HEK293 (cell line): Measurements from ENCODE around the gene RTP3.

Experiments
- CTCF ChIA-PET: fragments of 350-600 bp; formaldehyde crosslinking; extraction: SDS; loops from one replicate; lab custom pipeline; 2021; ENCODE audit warnings: antibody characterized with exemption; lab: Yijun Ruan, JAX
- POLR2A ChIA-PET: fragments of 300-600 bp; formaldehyde crosslinking; extraction: SDS; loops from one replicate; lab custom pipeline; 2020; ENCODE audit warnings: antibody characterized with exemption, inconsistent platforms; lab: Yijun Ruan, JAX
- H3K27ac ChIP-seq: fragments of 200-500 bp; sonication (Bioruptor generic); 2 replicates; pipeline ENCODE4 v1.5.1; 2014; ENCODE audit warnings: low read depth, low read length, control low read depth, inconsistent platforms; ENCODE audit errors: extremely low read depth
- H3K36me3 ChIP-seq, 2 experiments: fragments of 200-500 bp in 1 of 2; sonication (Bioruptor generic) in 1 of 2; 1 replicate in 1 of 2; 2 replicates in 1 of 2; pipeline ENCODE4 v1.5.1; 2014 to 2017; ENCODE audit warnings: inconsistent platforms in 2 of 2, low read length in 2 of 2; ENCODE audit not compliant: control insufficient read depth in 2 of 2, insufficient read depth in 1 of 2
- H3K4me1 ChIP-seq: fragments of 200-500 bp; sonication (Bioruptor generic); 2 replicates; pipeline ENCODE4 v1.5.1; 2014; ENCODE audit warnings: mild to moderate bottlenecking, low read length, inconsistent platforms; ENCODE audit not compliant: control insufficient read depth, insufficient read depth
- H3K4me3 ChIP-seq: 2 replicates; pipeline ENCODE4 v1.5.1; 2011; ENCODE audit warnings: low read depth, mild to moderate bottlenecking, control low read depth, low read length, moderate library complexity
- H3K9me3 ChIP-seq: fragments of 200-500 bp; sonication (Bioruptor generic); 2 replicates; pipeline ENCODE4 v1.5.1; 2014; ENCODE audit warnings: low read depth, low read length, inconsistent platforms; ENCODE audit not compliant: control insufficient read depth, insufficient read depth
- AEBP2 ChIP-seq: fragments of 450-650 bp; formaldehyde crosslinking; IDR thresholded peaks from 2 replicates; pipeline ENCODE4 v1.5.1; 2016; ENCODE audit warnings: missing biosample characterization, missing genetic modification characterization, borderline replicate concordance
- ATF2 ChIP-seq: fragments of 450-650 bp; formaldehyde crosslinking; IDR thresholded peaks from 2 replicates; pipeline ENCODE4 v1.5.1; 2016; ENCODE audit warnings: missing biosample characterization, missing genetic modification characterization, low read depth
- GLI4 ChIP-seq: fragments of 450-650 bp; formaldehyde crosslinking; IDR thresholded peaks from 2 replicates; pipeline ENCODE4 v1.5.1; 2016; ENCODE audit warnings: missing biosample characterization, missing genetic modification characterization
- SCRT2 ChIP-seq: fragments of 450-650 bp; formaldehyde crosslinking; IDR thresholded peaks from 2 replicates; pipeline ENCODE4 v1.5.1; 2016; ENCODE audit warnings: missing biosample characterization, missing genetic modification characterization
- SETDB1 ChIP-seq: IDR thresholded peaks from one replicate; pipeline ENCODE4 v1.6.1; 2017; ENCODE audit warnings: mild to moderate bottlenecking, low read length, moderate library complexity, mixed read lengths; ENCODE audit not compliant: insufficient read length
- ZNF10 ChIP-seq: fragments of 450-650 bp; formaldehyde crosslinking; IDR thresholded peaks from 2 replicates; pipeline ENCODE4 v1.5.1; 2017; ENCODE audit warnings: missing biosample characterization, missing genetic modification characterization
- ZNF16 ChIP-seq: fragments of 450-650 bp; formaldehyde crosslinking; IDR thresholded peaks from 2 replicates; pipeline ENCODE4 v1.5.1; 2016; ENCODE audit warnings: low read depth, missing biosample characterization, missing genetic modification characterization
- ZNF174 ChIP-seq: fragments of 450-650 bp; formaldehyde crosslinking; IDR thresholded peaks from 2 replicates; pipeline ENCODE4 v1.5.0; 2017; ENCODE audit warnings: missing biosample characterization, mild to moderate bottlenecking, missing genetic modification characterization
- ZNF221 ChIP-seq: fragments of 450-650 bp; formaldehyde crosslinking; IDR thresholded peaks from 2 replicates; pipeline ENCODE4 v1.5.1; 2017; ENCODE audit warnings: missing biosample characterization, missing genetic modification characterization, borderline replicate concordance
- ZNF24 ChIP-seq: fragments of 450-650 bp; formaldehyde crosslinking; IDR thresholded peaks from 2 replicates; pipeline ENCODE4 v1.5.1; 2016; ENCODE audit warnings: missing biosample characterization, missing genetic modification characterization
- ZNF266 ChIP-seq: fragments of 450-650 bp; formaldehyde crosslinking; IDR thresholded peaks from 2 replicates; pipeline ENCODE4 v1.5.1; 2016; ENCODE audit warnings: missing biosample characterization, missing genetic modification characterization, low read depth
- ZNF280D ChIP-seq: fragments of 450-650 bp; formaldehyde crosslinking; IDR thresholded peaks from 2 replicates; pipeline ENCODE4 v1.5.1; 2016; ENCODE audit warnings: missing biosample characterization, missing genetic modification characterization
- ZNF423 ChIP-seq: fragments of 450-650 bp; formaldehyde crosslinking; IDR thresholded peaks from 2 replicates; pipeline ENCODE4 v1.5.1; 2016; ENCODE audit warnings: missing biosample characterization, missing genetic modification characterization
- ZNF433 ChIP-seq: fragments of 450-650 bp; formaldehyde crosslinking; IDR thresholded peaks from 2 replicates; pipeline ENCODE4 v1.5.1; 2016; ENCODE audit warnings: missing biosample characterization, missing genetic modification characterization, low read depth
- ZNF473 ChIP-seq: fragments of 450-650 bp; formaldehyde crosslinking; IDR thresholded peaks from 2 replicates; pipeline ENCODE4 v1.5.1; 2017; ENCODE audit warnings: missing biosample characterization, missing genetic modification characterization
- ZNF510 ChIP-seq: fragments of 450-650 bp; formaldehyde crosslinking; IDR thresholded peaks from 2 replicates; pipeline ENCODE4 v1.5.1; 2018; ENCODE audit warnings: mild to moderate bottlenecking, missing genetic modification characterization, missing biosample characterization; ENCODE audit not compliant: insufficient replicate concordance
- ZNF544 ChIP-seq: fragments of 450-650 bp; formaldehyde crosslinking; IDR thresholded peaks from 2 replicates; pipeline ENCODE4 v1.5.0; 2017; ENCODE audit warnings: missing biosample characterization, missing genetic modification characterization
- ZNF548 ChIP-seq: fragments of 450-650 bp; formaldehyde crosslinking; IDR thresholded peaks from 2 replicates; pipeline ENCODE4 v1.5.1; 2016; ENCODE audit warnings: missing biosample characterization, missing genetic modification characterization
- TF ChIP-seq, protein P1 (sequence below): fragments of 450-650 bp; IDR thresholded peaks from 2 replicates; pipeline ENCODE4 v1.5.1; 2018; ENCODE audit warnings: missing biosample characterization, missing genetic modification characterization
- TF ChIP-seq, protein P2 (sequence below): fragments of 450-650 bp; formaldehyde crosslinking; IDR thresholded peaks from 2 replicates; pipeline ENCODE4 v1.5.1; 2016; ENCODE audit warnings: missing biosample characterization, missing genetic modification characterization
- TF ChIP-seq, protein P3 (sequence below): fragments of 450-650 bp; formaldehyde crosslinking; IDR thresholded peaks from 2 replicates; pipeline ENCODE4 v1.5.1; 2016; ENCODE audit warnings: missing biosample characterization, missing genetic modification characterization

RTP3 gene

DNA sequence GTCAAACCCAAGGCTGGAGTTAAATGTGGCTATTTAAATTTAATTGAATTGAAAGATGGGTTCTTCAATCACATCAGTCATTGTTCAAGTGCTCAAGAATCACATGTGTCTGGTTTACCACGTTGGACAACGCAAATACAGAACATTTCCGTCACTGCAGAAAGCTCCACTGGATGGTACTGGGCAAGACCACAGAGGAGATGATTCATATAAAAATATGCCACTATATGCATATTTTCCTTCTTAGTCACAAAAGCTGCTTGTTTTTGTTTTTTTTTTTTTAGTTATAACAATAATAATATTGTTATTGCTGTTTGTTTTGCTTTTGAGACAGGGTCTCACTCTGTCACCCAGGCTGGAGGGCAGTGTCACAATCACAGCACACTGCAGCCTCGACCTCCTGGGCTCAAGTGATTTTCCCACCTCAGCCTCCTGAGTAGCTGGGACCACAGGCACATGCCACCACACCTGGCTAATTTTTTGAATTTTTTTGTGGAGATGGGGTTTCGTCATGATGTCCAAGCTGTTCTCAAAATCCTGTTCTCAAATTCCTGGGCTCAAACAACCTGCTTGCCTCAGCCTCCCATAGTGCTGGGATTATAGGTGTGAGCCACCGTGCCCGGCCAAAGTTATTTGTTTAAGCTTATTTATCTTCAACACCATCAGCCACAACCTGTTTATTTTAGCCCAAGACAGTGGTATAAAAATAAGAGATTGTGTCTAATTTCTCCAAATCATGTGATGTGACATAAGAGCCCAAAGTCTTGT is 19.4 kb downstream of the RTP3 start:
- ChIA-PET POLR2A (no interaction called here), CTCF (interaction anchor here (1.3 kb wide), 1 partner anchor 21 kb away, joined by 3 read pairs; no protein-coding TSS in a partner anchor)

DNA sequence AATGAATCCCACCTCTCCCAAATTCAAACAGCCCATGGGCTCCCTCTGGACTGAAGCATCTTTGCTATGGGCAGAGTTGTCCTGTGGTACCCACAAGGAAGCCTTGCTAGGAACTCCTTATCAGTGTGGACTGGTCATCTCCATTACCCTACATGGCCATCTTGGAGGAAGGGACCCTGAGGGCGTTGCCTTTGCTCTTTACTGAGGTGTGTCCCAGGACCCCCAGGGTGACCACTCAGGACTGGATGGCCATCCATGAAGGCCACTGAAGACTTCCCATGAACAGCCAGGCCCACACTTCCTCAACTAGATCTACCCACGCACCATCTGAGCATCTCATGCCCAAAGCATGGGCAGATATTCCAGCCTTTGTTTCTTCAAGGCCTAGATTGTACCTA is 20.0 kb downstream of the RTP3 start:
- Histone ChIP-seq H3K9me3 (no peaks in the 10 kb centered on the region), H3K4me1 (no peaks in the 10 kb centered on the region), H3K27ac (no peak overlapping the region), H3K36me3 (no peaks in the 10 kb centered on the region), H3K4me3 (no peak overlapping the region)
- TF ChIP-seq ZNF16 (no peak), ZNF548 (tag by site-specific recombination) (no peak), ZNF510 (no peak), ZNF544 (no peak), ZNF10 (tag by site-specific recombination) (no peak), AEBP2 (no peak), ATF2 (tag by site-specific recombination) (no peak), ZNF221 (tag by site-specific recombination) (no peak), ZNF24 (tag by site-specific recombination) (no peak), ZNF473 (no peak), SETDB1 (no peak), ZNF280D (tag by site-specific recombination) (no peak), ZNF266 (no peak), SCRT2 (tag by site-specific recombination) (no peak), ZNF174 (tag by site-specific recombination) (no peak), ZNF433 (tag by site-specific recombination) (no peak)
- TF ChIP-seq, protein P1, sequence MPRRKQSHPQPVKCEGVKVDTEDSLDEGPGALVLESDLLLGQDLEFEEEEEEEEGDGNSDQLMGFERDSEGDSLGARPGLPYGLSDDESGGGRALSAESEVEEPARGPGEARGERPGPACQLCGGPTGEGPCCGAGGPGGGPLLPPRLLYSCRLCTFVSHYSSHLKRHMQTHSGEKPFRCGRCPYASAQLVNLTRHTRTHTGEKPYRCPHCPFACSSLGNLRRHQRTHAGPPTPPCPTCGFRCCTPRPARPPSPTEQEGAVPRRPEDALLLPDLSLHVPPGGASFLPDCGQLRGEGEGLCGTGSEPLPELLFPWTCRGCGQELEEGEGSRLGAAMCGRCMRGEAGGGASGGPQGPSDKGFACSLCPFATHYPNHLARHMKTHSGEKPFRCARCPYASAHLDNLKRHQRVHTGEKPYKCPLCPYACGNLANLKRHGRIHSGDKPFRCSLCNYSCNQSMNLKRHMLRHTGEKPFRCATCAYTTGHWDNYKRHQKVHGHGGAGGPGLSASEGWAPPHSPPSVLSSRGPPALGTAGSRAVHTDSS (tag by site-specific recombination) = no peak
- TF ChIP-seq, protein P2, sequence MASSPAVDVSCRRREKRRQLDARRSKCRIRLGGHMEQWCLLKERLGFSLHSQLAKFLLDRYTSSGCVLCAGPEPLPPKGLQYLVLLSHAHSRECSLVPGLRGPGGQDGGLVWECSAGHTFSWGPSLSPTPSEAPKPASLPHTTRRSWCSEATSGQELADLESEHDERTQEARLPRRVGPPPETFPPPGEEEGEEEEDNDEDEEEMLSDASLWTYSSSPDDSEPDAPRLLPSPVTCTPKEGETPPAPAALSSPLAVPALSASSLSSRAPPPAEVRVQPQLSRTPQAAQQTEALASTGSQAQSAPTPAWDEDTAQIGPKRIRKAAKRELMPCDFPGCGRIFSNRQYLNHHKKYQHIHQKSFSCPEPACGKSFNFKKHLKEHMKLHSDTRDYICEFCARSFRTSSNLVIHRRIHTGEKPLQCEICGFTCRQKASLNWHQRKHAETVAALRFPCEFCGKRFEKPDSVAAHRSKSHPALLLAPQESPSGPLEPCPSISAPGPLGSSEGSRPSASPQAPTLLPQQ (tag by site-specific recombination) = no peak
- TF ChIP-seq, protein P3, sequence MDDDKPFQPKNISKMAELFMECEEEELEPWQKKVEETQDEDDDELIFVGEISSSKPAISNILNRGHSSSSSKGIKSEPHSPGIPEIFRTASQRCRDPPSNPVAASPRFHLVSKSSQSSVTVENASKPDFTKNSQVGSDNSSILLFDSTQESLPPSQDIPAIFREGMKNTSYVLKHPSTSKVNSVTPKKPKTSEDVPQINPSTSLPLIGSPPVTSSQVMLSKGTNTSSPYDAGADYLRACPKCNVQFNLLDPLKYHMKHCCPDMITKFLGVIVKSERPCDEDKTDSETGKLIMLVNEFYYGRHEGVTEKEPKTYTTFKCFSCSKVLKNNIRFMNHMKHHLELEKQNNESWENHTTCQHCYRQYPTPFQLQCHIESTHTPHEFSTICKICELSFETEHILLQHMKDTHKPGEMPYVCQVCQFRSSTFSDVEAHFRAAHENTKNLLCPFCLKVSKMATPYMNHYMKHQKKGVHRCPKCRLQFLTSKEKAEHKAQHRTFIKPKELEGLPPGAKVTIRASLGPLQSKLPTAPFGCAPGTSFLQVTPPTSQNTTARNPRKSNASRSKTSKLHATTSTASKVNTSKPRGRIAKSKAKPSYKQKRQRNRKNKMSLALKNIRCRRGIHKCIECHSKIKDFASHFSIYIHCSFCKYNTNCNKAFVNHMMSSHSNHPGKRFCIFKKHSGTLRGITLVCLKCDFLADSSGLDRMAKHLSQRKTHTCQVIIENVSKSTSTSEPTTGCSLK (tag by site-specific recombination) = no peak
- POLR2A ChIA-PET = no interaction called here
- CTCF ChIA-PET = no interaction called here

More for the DNA sequence above, 19.4 kb downstream of the RTP3 start:
- no peak for TF ChIP-seq ZNF423 (tag by site-specific recombination)
- no peak for TF ChIP-seq ZNF433 (tag by site-specific recombination)
- no peak for TF ChIP-seq GLI4 (tag by site-specific recombination)
- Histone ChIP-seq H3K4me1 (no peaks in the 10 kb centered on the region), H3K36me3 (no peaks in the 10 kb centered on the region), H3K4me3 (no peak overlapping the region), H3K9me3 (no peaks in the 10 kb centered on the region), H3K27ac (no peak overlapping the region)
